Activated T-cell treated with anti-CD3 and anti-CD28 coated beads, Interleukin-2, amount 50 U/mL, for 72 hours (primary cell): ENCODE measurements around the gene LEMD2. TPM values are rescaled to one million over a fixed set of nuclear protein-coding genes. Genes with fewer than 3 reads are reported as not detected.

Experiments used
- ATAC-seq, 2 donors: fragments of 150-1000 bp; cut with Tn5 transposase; replicated peaks in 1 of 2; 2 replicates each; pipeline ENCODE4 v1.10.0; 2021; ENCODE audit warnings: moderate library complexity in 2 of 2, mild to moderate bottlenecking in 1 of 2
- DNase-seq, 2 donors: peaks; one replicate each; pipeline ENCODE4 v3.0.0; 2021 to 2022; ENCODE audit warnings: mixed read lengths in 1 of 2
- H3K27ac Mint-ChIP-seq: one replicate; pipeline ENCODE4 v1.8.0; 2022; ENCODE audit warnings: mild to moderate bottlenecking, moderate library complexity, mixed read lengths
- H3K27me3 Mint-ChIP-seq: one replicate; pipeline ENCODE4 v1.8.0; 2022; ENCODE audit warnings: low read depth, mixed read lengths
- H3K36me3 Mint-ChIP-seq, 2 donors: one replicate each; pipeline ENCODE4 v1.8.0; 2022; ENCODE audit warnings: mixed read lengths in 2 of 2, mild to moderate bottlenecking in 1 of 2; ENCODE audit not compliant: insufficient read depth in 2 of 2
- H3K4me1 Mint-ChIP-seq: one replicate; pipeline ENCODE4 v1.8.0; 2022; ENCODE audit warnings: low read depth, mixed read lengths
- H3K4me3 Mint-ChIP-seq, 2 donors: one replicate each; pipeline ENCODE4 v1.8.0; 2022; ENCODE audit warnings: mild to moderate bottlenecking in 2 of 2, mixed read lengths in 2 of 2, moderate library complexity in 2 of 2
- H3K9me3 Mint-ChIP-seq, 2 donors: one replicate each; pipeline ENCODE4 v1.8.0; 2022; ENCODE audit warnings: mixed read lengths in 2 of 2
- total RNA-seq, 2 donors: library from RNA; stranded (reverse); gene quantifications; one replicate each; pipeline ENCODE4 v1.2.3, GENCODE V29; 2022

The LEMD2 gene
- total RNA-seq, 2 donors from 2014 or later = 76.4 to 93.8 TPM

- Mint-ChIP-seq H3K36me3 (no peaks in the 10 kb centered on the region), H3K4me3 (no peak overlapping the region), H3K27me3 (peaks cover 52% of the 10 kb centered on the region), H3K4me1 (peaks cover 4% of the 10 kb centered on the region), H3K27ac (no peak overlapping the region), H3K9me3 (no peaks in the 10 kb centered on the region)
- ATAC-seq = no peak
- no peak for DNase-seq
Observed at GRCh38 chr6:33813990-33814985, 25.4 kb upstream of the LEMD2 start.

GRCh38 chr6:33813246-33813904, 24.4 kb upstream of the LEMD2 start:
- H3K27ac Mint-ChIP-seq = no peak overlapping the region
- H3K27me3 Mint-ChIP-seq = peaks cover 61% of the 10 kb centered on the region
- DNase-seq (no peak), ATAC-seq (no peak)
- H3K9me3 Mint-ChIP-seq = no peaks in the 10 kb centered on the region
- H3K4me1 Mint-ChIP-seq = peaks cover 13% of the 10 kb centered on the region
- no peaks in the 10 kb centered on the region for H3K36me3 Mint-ChIP-seq
- no peak overlapping the region for H3K4me3 Mint-ChIP-seq

DNA sequence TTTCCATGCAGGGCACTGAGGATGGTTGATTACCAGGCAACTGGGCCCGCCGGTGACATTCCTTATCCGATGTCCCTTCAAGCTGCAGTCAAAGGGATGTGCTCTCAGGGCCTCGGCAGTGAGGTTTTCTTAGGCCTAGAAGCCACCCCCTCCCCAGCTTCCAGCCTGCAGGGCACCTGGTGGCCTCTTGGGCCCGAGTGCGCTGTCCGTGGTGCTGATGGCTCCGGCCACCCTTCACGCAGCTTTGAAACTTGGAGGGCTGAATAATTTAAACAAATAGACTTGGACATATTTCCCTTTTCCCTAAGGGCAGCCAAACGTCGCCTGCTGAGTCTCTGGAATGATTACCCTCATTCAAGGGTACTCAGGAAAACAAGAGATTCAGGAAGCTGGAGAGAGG, 23.7 kb upstream of the LEMD2 start:
- H3K36me3 Mint-ChIP-seq = no peaks in the 10 kb centered on the region
- no peak overlapping the region for H3K4me3 Mint-ChIP-seq
- peaks cover 68% of the 10 kb centered on the region for H3K27me3 Mint-ChIP-seq
- H3K9me3 Mint-ChIP-seq = no peaks in the 10 kb centered on the region
- H3K27ac Mint-ChIP-seq = no peak overlapping the region
- peak; percentile 41 to 49 for DNase-seq
- no peak for ATAC-seq
- peaks cover 20% of the 10 kb centered on the region for H3K4me1 Mint-ChIP-seq

DNA sequence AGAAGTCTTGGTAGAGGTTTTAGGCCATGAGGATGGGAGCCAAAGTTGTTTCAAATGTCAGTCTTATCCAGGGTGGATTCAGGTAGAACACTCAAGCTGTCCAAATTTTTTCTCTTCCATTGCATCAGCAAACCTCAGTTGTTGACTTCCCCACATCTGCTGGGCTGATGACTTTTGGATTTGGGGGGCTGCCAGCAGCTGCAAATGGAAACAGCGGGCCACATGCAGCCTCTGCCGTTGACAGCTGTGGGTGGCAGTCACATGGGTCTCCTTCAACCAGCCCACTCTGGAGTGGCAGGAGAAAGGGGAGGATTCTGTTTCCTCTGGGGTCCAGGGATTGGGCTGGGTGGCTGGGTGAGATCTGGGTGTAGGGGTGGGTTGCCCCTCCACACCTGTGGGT, 20.7 kb upstream of the LEMD2 start:
- no peaks in the 10 kb centered on the region for H3K9me3 Mint-ChIP-seq
- no peak overlapping the region for H3K27ac Mint-ChIP-seq
- H3K27me3 Mint-ChIP-seq = peaks cover 59% of the 10 kb centered on the region
- peaks cover 26% of the 10 kb centered on the region for H3K4me1 Mint-ChIP-seq
- ATAC-seq (no peak), DNase-seq (no peak)
- H3K4me3 Mint-ChIP-seq = no peak overlapping the region
- no peaks in the 10 kb centered on the region for H3K36me3 Mint-ChIP-seq

GRCh38 chr6:33808641-33809180, 19.8 kb upstream of the LEMD2 start:
- Mint-ChIP-seq H3K36me3 (no peaks in the 10 kb centered on the region), H3K4me3 (no peak overlapping the region), H3K4me1 (peaks cover 26% of the 10 kb centered on the region), H3K9me3 (no peaks in the 10 kb centered on the region), H3K27ac (no peak overlapping the region), H3K27me3 (peaks cover 55% of the 10 kb centered on the region)
- ATAC-seq (no peak), DNase-seq (no peak)

DNA sequence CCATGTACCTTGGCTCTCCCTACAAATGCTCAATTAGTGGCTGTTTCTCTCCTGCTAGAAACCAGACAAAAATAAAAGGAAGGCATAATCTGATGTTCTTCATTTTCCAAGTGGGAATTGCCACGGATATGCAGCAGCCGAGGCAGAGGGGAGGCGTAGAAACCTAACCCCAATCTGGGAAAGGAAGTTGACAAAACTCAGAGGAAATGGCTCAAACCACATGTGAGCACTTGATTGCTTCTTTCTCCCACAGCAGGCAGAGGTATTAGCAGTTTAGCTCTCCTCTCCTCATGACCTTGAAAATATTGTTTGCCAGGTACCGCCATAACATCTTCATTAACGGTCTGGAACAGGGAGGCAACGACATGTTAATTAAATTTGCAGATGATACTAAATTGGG, 18.7 kb upstream of the LEMD2 start:
- Mint-ChIP-seq H3K27ac (no peak overlapping the region), H3K36me3 (no peaks in the 10 kb centered on the region), H3K4me3 (no peak overlapping the region), H3K4me1 (peaks cover 26% of the 10 kb centered on the region), H3K9me3 (no peaks in the 10 kb centered on the region), H3K27me3 (peaks cover 47% of the 10 kb centered on the region)
- no peak for DNase-seq
- ATAC-seq = no peak

GRCh38 chr6:33806841-33807240, 17.9 kb upstream of the LEMD2 start:
- no peaks in the 10 kb centered on the region for H3K36me3 Mint-ChIP-seq
- H3K27ac Mint-ChIP-seq = no peak overlapping the region
- H3K9me3 Mint-ChIP-seq = no peaks in the 10 kb centered on the region
- DNase-seq = no peak
- no peak for ATAC-seq
- no peak overlapping the region for H3K4me3 Mint-ChIP-seq
- H3K27me3 Mint-ChIP-seq = peaks cover 40% of the 10 kb centered on the region
- peaks cover 26% of the 10 kb centered on the region for H3K4me1 Mint-ChIP-seq

- H3K36me3 Mint-ChIP-seq = no peaks in the 10 kb centered on the region
- no peak within 1 kb of the TSS for H3K4me3 Mint-ChIP-seq
- no peak for DNase-seq
- peaks cover 15% of the 10 kb centered on the region for H3K4me1 Mint-ChIP-seq
- peaks cover 14% of the 10 kb centered on the region for H3K27me3 Mint-ChIP-seq
- no peak within 1 kb of the TSS for H3K27ac Mint-ChIP-seq
- H3K9me3 Mint-ChIP-seq = no peaks in the 10 kb centered on the region
- ATAC-seq = no peak
Observed at GRCh38 chr6:33803571-33804053, 14.7 kb upstream of the LEMD2 start, which contains the start of gene MLN. Gene MLN, minus strand, starts transcription at chr6:33804003. Its CDS starts 2,840 bp downstream, at chr6:33801163.

DNA sequence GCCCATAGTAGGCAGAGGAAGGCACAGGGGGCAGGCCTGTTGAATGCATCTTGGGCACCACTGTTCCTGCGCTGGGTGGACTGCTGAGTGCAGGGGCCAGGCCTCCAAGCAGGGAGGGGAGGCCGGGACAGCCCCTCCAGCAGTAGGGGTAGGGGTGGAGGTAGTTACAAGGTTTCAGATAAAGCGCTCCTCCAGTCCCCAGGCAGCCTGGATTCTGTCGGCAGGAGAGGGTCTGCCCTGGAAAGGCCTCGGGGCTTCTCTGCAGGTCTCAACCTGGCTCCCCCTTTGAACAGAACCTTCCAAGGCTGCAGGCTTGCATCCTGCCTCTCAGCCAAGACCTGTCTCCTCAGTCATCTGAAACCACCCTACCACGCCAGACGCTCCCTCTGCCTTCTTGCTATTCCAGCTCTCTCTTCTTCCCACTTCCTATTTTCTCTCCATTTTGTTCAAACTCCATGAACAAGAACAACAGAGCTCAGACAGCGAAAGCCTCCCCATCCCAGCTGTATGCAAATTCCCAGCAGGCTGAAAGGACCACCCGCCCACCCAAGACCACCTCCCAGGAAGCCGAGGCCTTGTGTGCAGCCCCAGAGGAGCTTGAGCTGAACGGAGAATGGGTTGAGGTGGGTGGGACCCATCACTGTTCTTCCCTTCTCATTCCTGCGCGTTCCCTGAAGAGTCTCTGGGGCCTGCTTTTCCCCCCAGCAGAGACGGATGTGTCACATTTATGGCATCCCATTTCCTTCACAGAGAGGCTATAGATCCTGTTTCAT, 13.4 kb upstream of the LEMD2 start:
- DNase-seq (no peak), ATAC-seq (no peak)
- H3K4me3 Mint-ChIP-seq = no peak overlapping the region
- no peaks in the 10 kb centered on the region for H3K9me3 Mint-ChIP-seq
- H3K27me3 Mint-ChIP-seq = peaks cover 10% of the 10 kb centered on the region
- H3K4me1 Mint-ChIP-seq = peaks cover 3% of the 10 kb centered on the region
- H3K36me3 Mint-ChIP-seq = no peaks in the 10 kb centered on the region
- no peak overlapping the region for H3K27ac Mint-ChIP-seq

GRCh38 chr6:33801611-33802010, 12.7 kb upstream of the LEMD2 start:
- peaks cover 11% of the 10 kb centered on the region for H3K27me3 Mint-ChIP-seq

DNA sequence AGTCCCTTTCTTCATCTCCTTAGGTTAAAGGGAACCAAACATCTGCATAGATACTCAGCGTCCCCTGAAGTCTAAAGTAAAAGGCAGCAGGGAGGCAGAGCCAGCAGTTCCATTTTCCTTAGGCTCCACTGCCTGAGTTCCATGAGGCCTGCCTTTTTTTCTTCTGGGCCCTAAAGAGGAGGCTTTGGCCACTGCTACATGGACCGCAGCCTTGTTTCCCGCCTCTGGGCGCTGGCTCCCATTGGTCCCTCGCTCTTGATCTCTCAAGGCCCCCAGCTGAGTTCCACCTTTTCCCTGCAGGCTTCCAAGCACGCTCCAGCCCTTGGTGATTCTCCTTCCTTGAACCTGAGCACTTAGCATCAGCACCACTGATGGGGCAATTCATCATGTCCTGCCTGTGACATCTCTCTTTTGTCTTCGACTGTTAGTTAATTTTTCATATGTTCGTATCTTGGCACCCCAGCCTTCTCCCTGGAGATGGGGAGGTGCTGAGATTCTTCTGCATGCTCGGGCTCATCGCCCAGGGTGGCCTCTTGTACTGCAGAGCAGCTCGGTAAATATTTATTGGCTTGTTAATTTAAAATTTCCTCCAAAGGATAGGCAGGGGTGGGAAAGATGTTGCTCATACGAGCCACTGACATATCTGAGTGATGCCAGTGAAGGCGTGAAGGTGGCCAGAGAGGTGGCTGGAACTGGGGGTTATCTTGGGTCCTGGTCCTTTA, 11.5 kb upstream of the LEMD2 start:
- ATAC-seq (no peak), DNase-seq (no peak)
- Mint-ChIP-seq H3K4me1 (no peaks in the 10 kb centered on the region), H3K27ac (no peak overlapping the region), H3K36me3 (no peaks in the 10 kb centered on the region), H3K9me3 (no peaks in the 10 kb centered on the region), H3K27me3 (peaks cover 11% of the 10 kb centered on the region), H3K4me3 (no peak overlapping the region)

More at GRCh38 chr6:33801611-33802010, 12.7 kb upstream of the LEMD2 start:
- H3K4me1 Mint-ChIP-seq = no peaks in the 10 kb centered on the region
- DNase-seq = no peak
- no peaks in the 10 kb centered on the region for H3K36me3 Mint-ChIP-seq
- no peak overlapping the region for H3K4me3 Mint-ChIP-seq
- no peaks in the 10 kb centered on the region for H3K9me3 Mint-ChIP-seq
- no peak overlapping the region for H3K27ac Mint-ChIP-seq
- ATAC-seq = no peak

- no peak for ATAC-seq
- Mint-ChIP-seq H3K4me3 (no peak overlapping the region), H3K4me1 (no peaks in the 10 kb centered on the region), H3K36me3 (no peaks in the 10 kb centered on the region), H3K27me3 (peaks cover 11% of the 10 kb centered on the region), H3K27ac (no peak overlapping the region), H3K9me3 (no peaks in the 10 kb centered on the region)
- DNase-seq = no peak
Observed at GRCh38 chr6:33799454-33800113, 10.7 kb upstream of the LEMD2 start.
